ENCODE measurements around the gene FEV. TPM values are rescaled to one million over a fixed set of nuclear protein-coding genes. Genes with fewer than 3 reads are reported as not detected.
"Not testable (repeated sequence)": the region's sequence is repeated elsewhere in the genome, so short reads cannot be mapped to it uniquely, and the experiment has no call there.

Gene FEV
- total RNA-seq, 1 experiment from 2014 or later = not detected

- DNase-seq (ENCODE audit: low spot score) = no peak
These were observed 40.1 kb downstream of the FEV start for GRCh38 chr2:218944759-218945404.

GRCh38 chr2:218931751-218932150, 53.2 kb downstream of the FEV start:
- DNase-seq (ENCODE audit: low spot score) = not testable (repeated sequence)

Other genes starting within 250 kb of the FEV start
- 0.07 TPM in 1 of 2 replicates, not detected in the other for gene CYP27A1, start 203.0 kb downstream of the FEV start, total RNA-seq (2014; rRNA removed; shearing (Covaris generic))
- gene PRKAG3, start 153.4 kb downstream of the FEV start, total RNA-seq (2014; rRNA removed; shearing (Covaris generic)) = not detected in 2 replicates
- 0.24 TPM in 1 of 2 replicates, not detected in the other for gene WNT6, start 125.4 kb downstream of the FEV start, total RNA-seq (2014; rRNA removed; shearing (Covaris generic))
- 0.36 and 1.5 TPM in 2 replicates for gene WNT10A, start 104.3 kb downstream of the FEV start, total RNA-seq (2014; rRNA removed; shearing (Covaris generic))
- gene CDK5R2, start 25.5 kb downstream of the FEV start, total RNA-seq (2014; rRNA removed; shearing (Covaris generic)) = 0.03 and 0.57 TPM in 2 replicates
- not detected in 2 replicates for gene CRYBA2, start 8.2 kb upstream of the FEV start, total RNA-seq (2014; rRNA removed; shearing (Covaris generic))
- 0.26 and 0.55 TPM in 2 replicates for gene CFAP65, start 56.3 kb upstream of the FEV start, total RNA-seq (2014; rRNA removed; shearing (Covaris generic))
- gene IHH, start 75.7 kb upstream of the FEV start, total RNA-seq (2014; rRNA removed; shearing (Covaris generic)) = 0.03 TPM in 1 of 2 replicates, not detected in the other
- gene NHEJ1, start 175.6 kb upstream of the FEV start, total RNA-seq (2014; rRNA removed; shearing (Covaris generic)) = 20.9 and 22.2 TPM in 2 replicates
- 0.19 and 0.67 TPM in 2 replicates for gene SLC23A3, start 184.8 kb upstream of the FEV start, total RNA-seq (2014; rRNA removed; shearing (Covaris generic))
- gene CNPPD1, start 191.7 kb upstream of the FEV start, total RNA-seq (2014; rRNA removed; shearing (Covaris generic)) = 36.7 and 43.8 TPM in 2 replicates
- 120 and 125 TPM in 2 replicates for gene RETREG2, start 193.1 kb upstream of the FEV start, total RNA-seq (2014; rRNA removed; shearing (Covaris generic))
- gene ZFAND2B, start 221.6 kb upstream of the FEV start, total RNA-seq (2014; rRNA removed; shearing (Covaris generic)) = 44.1 and 57.6 TPM in 2 replicates
- gene ABCB6, start 233.8 kb upstream of the FEV start, total RNA-seq (2014; rRNA removed; shearing (Covaris generic)) = 41.2 and 41.9 TPM in 2 replicates
- 59.0 and 60.7 TPM in 2 replicates for gene ATG9A, start 244.5 kb upstream of the FEV start, total RNA-seq (2014; rRNA removed; shearing (Covaris generic))
- 23.6 and 24.7 TPM in 2 replicates for gene ANKZF1, start 244.6 kb upstream of the FEV start, total RNA-seq (2014; rRNA removed; shearing (Covaris generic))